Measurements from ENCODE around the gene UBC.

UBC gene

DNA sequence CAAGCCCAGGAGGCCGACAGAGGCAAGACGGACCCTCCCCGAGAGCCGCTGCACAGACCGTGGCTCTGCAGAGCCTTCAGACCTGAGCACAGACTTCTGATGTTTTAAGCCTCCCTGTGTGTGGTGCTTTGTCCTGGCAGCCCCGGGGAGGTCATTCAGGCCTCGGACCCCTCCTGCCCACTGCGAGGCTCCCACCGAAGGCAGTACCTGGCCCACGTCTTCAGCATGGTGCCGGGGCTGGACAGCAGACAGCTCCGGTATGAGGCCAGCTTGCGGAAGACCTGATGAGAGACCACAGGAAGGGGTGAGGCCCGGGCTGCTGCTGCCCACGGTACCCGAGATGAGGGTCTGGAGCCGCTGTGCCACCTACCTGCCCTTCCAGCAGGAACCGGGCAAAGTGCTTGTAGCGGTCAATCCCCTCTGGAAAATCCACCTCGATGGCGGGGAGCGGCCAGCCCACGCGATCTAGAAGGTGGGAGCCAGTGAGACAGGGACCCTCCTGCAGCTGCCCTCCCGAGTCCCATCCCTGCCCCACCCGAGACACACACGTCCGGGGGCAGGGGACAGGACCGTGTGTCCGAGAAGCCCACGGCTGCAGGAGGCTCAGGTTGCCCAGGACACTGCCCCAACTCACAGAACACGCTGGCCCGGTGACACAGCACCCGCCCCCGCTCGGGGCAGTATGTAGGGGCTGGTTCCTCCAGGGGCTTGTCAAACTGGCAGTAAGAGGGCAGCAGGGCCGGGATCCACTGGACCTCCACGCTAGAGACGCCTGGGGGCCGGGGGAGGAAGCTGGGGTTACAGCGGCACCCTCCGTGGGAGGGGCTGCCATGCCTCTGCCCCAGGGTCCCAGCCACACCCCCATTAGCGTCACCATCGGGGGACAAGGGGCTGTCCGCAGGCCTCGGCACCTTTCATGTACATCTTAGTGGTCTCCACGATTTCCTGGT lies 35.6 kb upstream of the UBC start:
- DNase-seq (ENCODE audit: insufficient read length, low spot score): peak; percentile 13
- no peak for FAIRE-seq
- TF ChIP-seq PAX5 (IDR thresholded peaks at IDR 0.05; ENCODE audit: insufficient read depth, low read length, severe bottlenecking) (no peak), TAF1 (IDR thresholded peaks at IDR 0.05; ENCODE audit: low read depth, low read length) (no peak), POU2F2 (IDR thresholded peaks at IDR 0.05; ENCODE audit: low read depth, low read length) (no peak), SPI1 (IDR thresholded peaks at IDR 0.05; ENCODE audit: low read depth, low read length) (no peak), POLR2A (IDR thresholded peaks at IDR 0.05; ENCODE audit: low read depth, low read length) (no peak), POLR2AphosphoS5 (IDR thresholded peaks at IDR 0.05; ENCODE audit: low read depth, low read length) (no peak)

DNA sequence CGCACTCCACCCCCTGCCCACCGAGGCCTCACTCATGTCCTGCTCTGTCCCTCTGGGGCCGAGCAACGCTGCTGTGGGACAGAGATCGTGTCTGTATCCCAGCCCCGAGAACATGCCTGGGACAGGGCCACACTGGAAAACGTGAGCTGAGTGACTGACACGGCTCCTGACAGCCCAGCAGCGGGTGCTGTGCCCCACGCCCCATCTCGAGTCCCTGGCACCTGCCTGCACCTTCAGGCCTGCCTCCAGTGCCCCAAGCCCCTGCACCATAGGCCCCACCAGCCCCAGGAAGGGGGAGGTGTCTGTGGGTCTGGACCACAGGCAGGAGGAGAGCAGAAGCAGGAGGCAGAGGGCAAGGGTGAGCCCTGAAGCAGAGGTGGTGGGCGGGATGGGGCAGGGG lies 34.6 kb upstream of the UBC start:
- DNase-seq (ENCODE audit: insufficient read length, low spot score) (no peak), FAIRE-seq (no peak)
- TF ChIP-seq POU2F2 (IDR thresholded peaks at IDR 0.05; ENCODE audit: low read depth, low read length): no peak
- no peak for TF ChIP-seq SPI1 (IDR thresholded peaks at IDR 0.05; ENCODE audit: low read depth, low read length)

DNA sequence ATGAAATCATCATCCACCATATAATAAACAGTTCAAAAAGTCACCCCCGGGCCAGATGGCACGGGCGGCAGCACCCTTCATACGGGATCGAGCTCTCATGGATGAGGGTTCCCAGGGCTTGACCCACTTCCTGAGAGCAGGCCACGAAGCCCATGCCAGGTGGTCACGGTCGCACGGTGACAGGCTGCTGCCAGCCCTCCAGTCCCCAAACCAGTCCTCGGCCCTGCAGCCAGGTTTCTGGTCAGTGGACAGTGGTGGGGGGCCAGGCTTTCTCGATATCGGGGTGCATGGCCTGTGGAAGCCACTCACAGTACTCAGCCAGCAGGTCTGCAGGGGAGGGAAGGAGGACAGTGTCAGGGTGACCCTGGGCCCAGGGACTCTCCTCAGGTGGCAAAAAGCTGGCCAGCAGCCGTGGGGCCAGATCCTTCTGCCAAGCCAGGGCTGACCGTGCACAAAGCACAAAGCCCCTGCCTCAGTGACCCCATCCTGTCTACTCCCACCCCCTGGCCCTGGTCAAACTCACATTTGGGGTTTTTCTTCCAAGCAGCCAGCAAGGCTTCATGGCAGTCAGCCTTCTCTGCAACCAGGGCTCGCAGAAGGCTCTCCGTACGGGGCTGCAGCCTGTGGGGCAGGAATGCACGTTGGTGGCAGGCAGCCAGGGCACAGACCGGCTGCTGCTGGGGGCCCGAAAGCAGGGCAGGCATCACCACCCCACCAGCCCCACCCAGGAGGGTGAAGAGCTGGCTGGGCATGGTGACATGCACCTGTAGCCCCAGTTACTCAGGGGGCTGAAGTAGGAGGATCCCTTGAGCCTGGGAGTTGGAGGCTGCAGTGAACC lies 33.3 kb upstream of the UBC start:
- FAIRE-seq: no peak
- DNase-seq (ENCODE audit: insufficient read length, low spot score): no peak
- no peak for TF ChIP-seq PAX5 (IDR thresholded peaks at IDR 0.05; ENCODE audit: insufficient read depth, low read length, severe bottlenecking)
- TF ChIP-seq POLR2AphosphoS5 (IDR thresholded peaks at IDR 0.05; ENCODE audit: low read depth, low read length): no peak
- TF ChIP-seq POU2F2 (IDR thresholded peaks at IDR 0.05; ENCODE audit: low read depth, low read length): no peak
- TF ChIP-seq TAF1 (IDR thresholded peaks at IDR 0.05; ENCODE audit: low read depth, low read length): no peak
- TF ChIP-seq SPI1 (IDR thresholded peaks at IDR 0.05; ENCODE audit: low read depth, low read length): no peak
- TF ChIP-seq POLR2A (IDR thresholded peaks at IDR 0.05; ENCODE audit: low read depth, low read length): no peak

DNA sequence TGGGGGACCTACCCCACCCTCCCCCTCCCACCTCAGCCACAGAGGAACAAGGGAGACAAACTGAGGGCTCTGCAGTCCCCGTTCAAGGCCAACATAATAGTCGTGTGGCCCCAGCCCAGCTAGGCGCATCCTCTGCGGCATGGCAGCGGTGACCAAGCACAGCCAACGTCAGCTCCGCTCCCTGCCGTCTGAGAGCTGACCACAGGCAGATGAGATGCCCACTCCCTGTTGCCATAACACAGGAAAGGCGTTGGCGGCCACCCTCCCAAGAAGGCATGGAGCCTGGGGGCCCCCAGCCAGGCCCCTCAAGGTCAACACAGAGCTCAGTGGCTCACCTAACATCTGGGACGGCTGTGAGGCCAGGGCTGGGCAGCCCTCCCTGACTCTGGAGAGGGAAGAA lies 32.6 kb upstream of the UBC start:
- FAIRE-seq: no peak

DNA sequence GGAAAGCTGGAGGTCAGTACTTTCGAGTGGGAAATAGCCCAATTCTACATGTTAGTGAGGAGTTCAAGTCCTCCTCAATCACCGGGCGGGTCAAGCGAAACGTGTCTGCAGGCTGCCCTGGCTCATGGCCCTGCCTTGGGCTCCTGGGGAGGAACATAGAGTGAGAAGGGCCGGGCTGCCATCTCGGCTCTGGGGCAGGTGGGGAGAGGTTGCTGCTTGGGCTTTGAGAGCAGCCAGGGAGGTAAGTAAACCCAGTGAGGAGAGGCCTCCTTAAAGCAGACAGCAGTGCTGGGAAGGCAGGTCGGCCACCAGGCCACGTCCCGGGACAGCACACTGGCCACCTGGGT lies 32.0 kb upstream of the UBC start:
- FAIRE-seq (no peak), DNase-seq (ENCODE audit: insufficient read length, low spot score) (no peak)
- TF ChIP-seq PAX5 (IDR thresholded peaks at IDR 0.05; ENCODE audit: insufficient read depth, low read length, severe bottlenecking) (no peak), TAF1 (IDR thresholded peaks at IDR 0.05; ENCODE audit: low read depth, low read length) (no peak)

More for the DNA sequence above, 32.6 kb upstream of the UBC start:
- TF ChIP-seq POU2F2 (IDR thresholded peaks at IDR 0.05; ENCODE audit: low read depth, low read length) (no peak), SPI1 (IDR thresholded peaks at IDR 0.05; ENCODE audit: low read depth, low read length) (no peak), PAX5 (IDR thresholded peaks at IDR 0.05; ENCODE audit: insufficient read depth, low read length, severe bottlenecking) (no peak), POLR2AphosphoS5 (IDR thresholded peaks at IDR 0.05; ENCODE audit: low read depth, low read length) (no peak), TAF1 (IDR thresholded peaks at IDR 0.05; ENCODE audit: low read depth, low read length) (no peak), POLR2A (IDR thresholded peaks at IDR 0.05; ENCODE audit: low read depth, low read length) (no peak)
- no peak for DNase-seq (ENCODE audit: insufficient read length, low spot score)

DNA sequence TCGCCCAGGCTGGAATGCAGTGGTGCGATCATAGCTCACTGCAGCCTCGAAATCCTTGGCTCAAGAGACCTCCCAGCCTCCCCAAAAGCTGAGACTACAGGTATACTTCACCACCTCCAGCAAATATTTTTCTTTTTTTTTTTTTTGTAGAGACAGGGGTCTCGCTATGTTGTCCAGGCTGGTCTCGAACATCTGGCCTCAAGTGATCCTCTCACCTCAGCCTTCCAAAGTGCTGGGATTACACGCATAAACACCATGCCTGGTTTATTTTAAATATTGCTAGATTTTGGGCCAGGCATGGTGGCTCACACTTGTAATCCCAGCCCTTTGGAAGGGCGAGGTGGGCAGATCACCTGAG lies 26.7 kb upstream of the UBC start:
- DNase-seq (ENCODE audit: insufficient read length, low spot score): no peak
- TF ChIP-seq POLR2A (IDR thresholded peaks at IDR 0.05; ENCODE audit: low read depth, low read length) (no peak), SPI1 (IDR thresholded peaks at IDR 0.05; ENCODE audit: low read depth, low read length) (no peak), POLR2AphosphoS5 (IDR thresholded peaks at IDR 0.05; ENCODE audit: low read depth, low read length) (no peak), PAX5 (IDR thresholded peaks at IDR 0.05; ENCODE audit: insufficient read depth, low read length, severe bottlenecking) (no peak)
- FAIRE-seq: no peak

DNA sequence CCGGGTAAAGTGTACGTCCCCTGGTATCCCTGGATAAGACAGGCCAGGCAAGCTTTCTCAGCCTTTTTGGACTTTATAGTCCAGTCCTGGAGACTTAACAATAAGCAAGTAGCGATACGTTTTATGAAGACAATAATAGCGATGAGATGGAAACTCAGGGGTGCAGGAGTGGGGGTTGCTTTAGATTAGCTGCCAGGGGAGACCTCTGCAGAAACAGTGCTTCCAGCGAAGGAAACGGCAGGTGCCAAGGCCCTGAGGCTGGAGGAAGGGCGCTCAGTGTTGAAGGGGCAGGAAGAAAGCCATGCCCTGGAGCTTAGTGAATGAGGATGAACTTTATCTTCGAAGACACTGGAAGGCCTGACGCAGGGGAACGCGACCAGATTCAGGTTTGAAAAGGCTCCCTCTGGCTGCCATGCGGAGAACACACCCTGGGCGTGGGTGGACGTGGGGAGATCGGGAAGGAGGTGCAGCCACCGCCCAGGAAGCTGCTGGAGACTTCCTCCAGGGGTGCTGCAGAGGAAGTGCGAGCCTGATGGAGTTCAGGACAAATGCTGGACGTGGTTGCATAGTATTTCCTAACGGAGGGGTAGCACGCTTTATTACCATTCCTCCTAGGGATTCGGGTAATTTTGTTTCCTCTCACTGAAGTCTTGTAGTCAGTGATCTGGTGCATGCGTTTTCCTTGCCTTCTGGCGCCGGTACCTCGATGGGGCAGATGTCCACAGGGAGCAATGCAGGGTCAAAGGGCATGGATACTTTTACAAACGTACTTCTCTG lies 26.1 kb upstream of the UBC start:
- DNase-seq (ENCODE audit: insufficient read length, low spot score) (no peak), FAIRE-seq (peak; percentile 85)
- TF ChIP-seq TAF1 (IDR thresholded peaks at IDR 0.05; ENCODE audit: low read depth, low read length) (no peak), POU2F2 (IDR thresholded peaks at IDR 0.05; ENCODE audit: low read depth, low read length) (no peak), POLR2AphosphoS5 (IDR thresholded peaks at IDR 0.05; ENCODE audit: low read depth, low read length) (no peak; the same call in none of the 2 replicates), SPI1 (IDR thresholded peaks at IDR 0.05; ENCODE audit: low read depth, low read length) (peak; percentile 77), POLR2A (IDR thresholded peaks at IDR 0.05; ENCODE audit: low read depth, low read length) (0 out of 2 replicates have a peak, but pooled peaks have one; percentile 46), PAX5 (IDR thresholded peaks at IDR 0.05; ENCODE audit: insufficient read depth, low read length, severe bottlenecking) (peak; percentile 38)

DNA sequence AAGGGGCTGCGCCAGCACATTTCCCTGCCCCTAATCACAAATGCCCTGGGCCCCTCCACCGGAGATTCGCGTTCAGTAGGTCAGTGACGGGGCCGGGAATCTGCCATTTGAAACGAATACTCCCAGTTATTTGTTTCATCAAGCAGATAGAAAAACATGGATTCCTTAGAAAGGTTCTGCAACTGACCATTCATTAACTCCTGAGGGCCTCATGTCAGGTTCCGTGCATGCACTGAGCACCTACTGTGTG lies 25.6 kb upstream of the UBC start:
- no peak for FAIRE-seq
- no peak for TF ChIP-seq POLR2A (IDR thresholded peaks at IDR 0.05; ENCODE audit: low read depth, low read length)
- TF ChIP-seq POLR2AphosphoS5 (IDR thresholded peaks at IDR 0.05; ENCODE audit: low read depth, low read length): no peak
- no peak for TF ChIP-seq TAF1 (IDR thresholded peaks at IDR 0.05; ENCODE audit: low read depth, low read length)
- TF ChIP-seq POU2F2 (IDR thresholded peaks at IDR 0.05; ENCODE audit: low read depth, low read length): no peak
- no peak for TF ChIP-seq PAX5 (IDR thresholded peaks at IDR 0.05; ENCODE audit: insufficient read depth, low read length, severe bottlenecking)
- TF ChIP-seq SPI1 (IDR thresholded peaks at IDR 0.05; ENCODE audit: low read depth, low read length): no peak
- DNase-seq (ENCODE audit: insufficient read length, low spot score): no peak

DNA sequence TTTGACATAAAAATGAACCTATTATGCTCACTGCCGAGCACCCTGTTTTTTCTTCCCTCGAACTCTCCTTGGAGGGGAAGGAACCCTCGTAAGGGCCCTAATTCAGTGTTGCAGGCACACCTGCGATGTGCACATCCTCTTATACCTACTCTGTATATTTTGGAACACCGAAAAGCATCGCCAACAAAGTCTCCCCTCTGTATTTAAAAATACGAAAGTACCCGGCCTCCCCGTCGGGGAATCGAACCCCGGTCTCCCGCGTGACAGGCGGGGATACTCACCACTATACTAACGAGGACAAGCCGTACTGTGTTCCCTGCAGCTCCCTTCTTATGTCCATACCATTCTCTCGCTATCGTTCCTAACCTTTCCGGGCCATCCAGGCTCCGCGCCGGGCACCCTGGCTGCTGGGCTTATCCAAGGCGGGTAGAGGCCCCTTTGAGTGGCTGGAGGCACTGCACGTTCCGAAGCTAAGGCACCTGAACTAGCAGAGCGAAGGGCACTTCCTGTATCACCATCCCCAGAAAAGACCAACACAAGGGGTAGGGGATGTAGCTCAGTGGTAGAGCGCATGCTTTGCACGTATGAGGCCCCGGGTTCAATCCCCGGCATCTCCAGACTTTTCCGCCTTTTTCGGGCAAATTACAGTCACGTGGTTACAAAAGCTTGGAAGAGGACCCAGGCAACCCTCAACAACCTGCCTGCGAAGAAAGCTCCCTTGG lies 25.1 kb upstream of the UBC start:
- FAIRE-seq (peak; percentile 80), DNase-seq (ENCODE audit: insufficient read length, low spot score) (no peak)
- no peak; the same call in 1 of the 2 replicates for TF ChIP-seq POLR2AphosphoS5 (IDR thresholded peaks at IDR 0.05; ENCODE audit: low read depth, low read length)
- peak; percentile 4; the same call in 1 of the 2 replicates for TF ChIP-seq POU2F2 (IDR thresholded peaks at IDR 0.05; ENCODE audit: low read depth, low read length)
- peak; percentile 57; the same call in 1 of the 2 replicates for TF ChIP-seq POLR2A (IDR thresholded peaks at IDR 0.05; ENCODE audit: low read depth, low read length)
- TF ChIP-seq SPI1 (IDR thresholded peaks at IDR 0.05; ENCODE audit: low read depth, low read length): peak; percentile 67
- no peak for TF ChIP-seq PAX5 (IDR thresholded peaks at IDR 0.05; ENCODE audit: insufficient read depth, low read length, severe bottlenecking)
- TF ChIP-seq TAF1 (IDR thresholded peaks at IDR 0.05; ENCODE audit: low read depth, low read length): peak; percentile 61; the same call in 1 of the 2 replicates

Data from GM12891 (cell line).